Kidney epithelial cell (primary cell): ENCODE results near the gene PTPRF. TPM values are rescaled to one million over a fixed set of nuclear protein-coding genes. Genes with fewer than 3 reads are reported as not detected.

Source experiments
- DNase-seq: peaks from one replicate; pipeline ENCODE4 v3.0.0-alpha.2; 2010; ENCODE audit warnings: low read depth
- H3K27me3 ChIP-seq: 2 replicates; pipeline ENCODE4 v1.6.0; 2011; ENCODE audit warnings: low read length; ENCODE audit not compliant: control insufficient read depth, insufficient read depth
- H3K36me3 ChIP-seq: 2 replicates; pipeline ENCODE4 v1.5.1; 2011; ENCODE audit warnings: low read length; ENCODE audit not compliant: control insufficient read depth, insufficient read depth
- H3K4me3 ChIP-seq: 2 replicates; pipeline ENCODE4 v1.5.1; 2011; ENCODE audit warnings: low read depth, mild to moderate bottlenecking, control low read depth, low read length
- CTCF ChIP-seq: IDR thresholded peaks from 2 replicates; pipeline ENCODE4 v1.5.1; 2011; ENCODE audit warnings: mild to moderate bottlenecking, moderate library complexity, low read length, control low read depth, inconsistent platforms; ENCODE audit not compliant: insufficient read depth, poor library complexity, severe bottlenecking
- total RNA-seq: library from RNA; depleted of rRNA; stranded (reverse); fragments of >200 nt; gene quantifications from 2 replicates; pipeline ENCODE4 v1.2.3, GENCODE V29; 2015

The PTPRF gene
- total RNA-seq, 1 donor from 2014 or later = 297 TPM

DNA sequence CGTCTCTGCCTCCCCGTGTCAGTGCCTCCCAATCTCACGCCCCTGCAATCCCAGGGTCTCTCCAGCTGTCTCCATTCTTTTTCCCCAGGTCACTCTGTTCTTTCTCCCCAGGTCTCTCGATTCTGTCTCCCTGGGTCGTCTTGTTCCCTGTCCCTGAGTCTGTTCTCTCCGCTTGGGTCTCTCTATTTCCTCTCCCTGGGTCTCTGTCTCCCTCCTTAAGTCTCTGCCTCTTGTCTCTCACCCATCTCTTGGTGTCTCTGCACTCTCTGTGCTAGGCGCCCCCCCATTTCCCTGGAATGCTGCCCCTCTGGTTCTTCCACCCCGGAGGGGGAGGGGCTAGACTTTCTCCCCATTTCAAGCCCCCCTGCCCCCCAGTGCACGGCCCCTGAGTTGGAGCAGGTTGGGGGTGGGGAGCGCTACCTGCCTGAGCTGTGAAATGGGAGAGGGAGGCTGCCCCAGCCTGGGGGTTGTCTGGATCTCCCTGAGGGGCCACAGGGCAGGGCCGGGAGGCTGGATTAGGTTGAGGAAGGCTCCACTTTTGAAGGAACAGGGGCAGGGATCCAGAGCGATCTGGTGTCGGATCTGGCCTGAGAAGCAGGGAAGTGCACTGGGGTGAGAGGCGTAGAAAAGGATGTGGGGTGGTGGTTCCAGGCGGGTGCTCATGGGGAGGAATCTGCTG, 1.4 kb downstream of the PTPRF start:
- Histone ChIP-seq H3K27me3 (no peaks in the 10 kb centered on the region), H3K4me3 (peak overlapping the region; percentile 84), H3K36me3 (no peaks in the 10 kb centered on the region)
- TF ChIP-seq CTCF = no peak
- no peak for DNase-seq

DNA sequence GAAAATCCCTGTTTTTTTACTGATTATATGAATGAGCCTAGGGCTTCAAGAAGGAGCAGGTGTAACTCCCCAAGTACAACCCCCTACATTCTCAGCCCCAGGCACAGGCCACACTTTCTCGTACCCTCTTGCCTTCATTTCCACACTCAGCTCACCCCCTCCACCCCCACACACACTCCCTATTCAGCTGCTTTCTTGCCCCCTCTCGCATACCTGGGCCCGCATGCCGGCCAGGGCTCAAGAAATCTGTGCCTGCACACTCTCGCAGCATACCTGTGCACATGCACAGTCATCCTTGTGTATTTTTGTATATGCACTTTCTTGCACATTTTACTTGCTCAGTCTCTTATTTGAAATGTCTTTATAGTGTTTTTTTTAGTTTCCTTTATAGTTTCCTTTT, 2.0 kb downstream of the PTPRF start:
- Histone ChIP-seq H3K27me3 (no peaks in the 10 kb centered on the region), H3K36me3 (no peaks in the 10 kb centered on the region), H3K4me3 (no peak overlapping the region)
- no peak for DNase-seq
- no peak for TF ChIP-seq CTCF

- H3K27me3 ChIP-seq = no peaks in the 10 kb centered on the region
- no peak for TF ChIP-seq CTCF
- no peak for DNase-seq
- H3K36me3 ChIP-seq = no peaks in the 10 kb centered on the region
- H3K4me3 ChIP-seq = no peak overlapping the region
These were observed 2.9 kb downstream of the PTPRF start for GRCh38 chr1:43533584-43533983.

DNA sequence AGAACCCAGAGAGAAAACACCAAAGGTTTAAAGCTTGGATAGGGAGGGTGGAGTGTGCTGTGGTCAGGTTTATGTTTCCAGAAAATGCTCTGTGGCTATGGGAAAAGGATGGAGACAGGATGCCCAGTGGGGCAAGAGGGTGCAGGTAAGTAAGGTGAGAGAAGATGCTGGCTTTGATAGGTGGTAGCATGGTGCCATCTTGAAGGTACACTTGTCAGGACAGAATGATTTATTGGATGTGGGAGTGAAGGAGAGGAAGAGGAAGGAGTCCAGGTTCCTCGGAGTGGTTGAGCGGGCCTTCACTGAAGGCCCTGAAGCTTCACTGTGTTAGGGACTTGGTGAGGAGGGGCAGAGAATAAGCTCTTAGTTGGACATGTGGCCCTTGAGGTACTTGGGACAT, 3.6 kb downstream of the PTPRF start:
- H3K27me3 ChIP-seq = no peaks in the 10 kb centered on the region
- H3K36me3 ChIP-seq = no peaks in the 10 kb centered on the region
- TF ChIP-seq CTCF = no peak
- DNase-seq = no peak
- no peak overlapping the region for H3K4me3 ChIP-seq

- Histone ChIP-seq H3K27me3 (no peaks in the 10 kb centered on the region), H3K4me3 (no peak overlapping the region), H3K36me3 (no peaks in the 10 kb centered on the region)
- TF ChIP-seq CTCF = no peak
- DNase-seq = no peak
These were observed 5.6 kb downstream of the PTPRF start for GRCh38 chr1:43536196-43536863.
